WERI-Rb-1 (cell line): ENCODE data around the gene UBALD2.

Source experiments
- DNase-seq: peaks from one replicate; pipeline ENCODE4 v3.0.0-alpha.2; 2020
- H3K27ac ChIP-seq: fragments of 250-450 bp; sonication (Bioruptor Pico); 2 replicates; pipeline ENCODE4 v1.5.1; 2020; ENCODE audit warnings: mild to moderate bottlenecking, moderate library complexity
- H3K27me3 ChIP-seq: fragments of 250-450 bp; sonication (Bioruptor Pico); 2 replicates; pipeline ENCODE4 v1.5.1; 2021; ENCODE audit warnings: mild to moderate bottlenecking, low read depth, moderate library complexity; ENCODE audit not compliant: insufficient read depth, severe bottlenecking
- H3K36me3 ChIP-seq: fragments of 250-450 bp; sonication (Bioruptor Pico); 2 replicates; pipeline ENCODE4 v1.5.1; 2020; ENCODE audit warnings: mild to moderate bottlenecking, moderate library complexity
- H3K4me3 ChIP-seq: 2 replicates; pipeline ENCODE4 v1.5.1; 2011; ENCODE audit warnings: low read depth, mild to moderate bottlenecking, control low read depth, low read length
- H3K9me3 ChIP-seq: fragments of 250-450 bp; sonication (Bioruptor Pico); 2 replicates; pipeline ENCODE4 v1.5.1; 2021; ENCODE audit warnings: mild to moderate bottlenecking, moderate library complexity; ENCODE audit not compliant: severe bottlenecking
- CTCF ChIP-seq: IDR thresholded peaks from 2 replicates; pipeline ENCODE4 v1.5.1; 2011; ENCODE audit warnings: low read depth, mild to moderate bottlenecking, control low read depth, inconsistent platforms, low read length

The UBALD2 gene

DNA sequence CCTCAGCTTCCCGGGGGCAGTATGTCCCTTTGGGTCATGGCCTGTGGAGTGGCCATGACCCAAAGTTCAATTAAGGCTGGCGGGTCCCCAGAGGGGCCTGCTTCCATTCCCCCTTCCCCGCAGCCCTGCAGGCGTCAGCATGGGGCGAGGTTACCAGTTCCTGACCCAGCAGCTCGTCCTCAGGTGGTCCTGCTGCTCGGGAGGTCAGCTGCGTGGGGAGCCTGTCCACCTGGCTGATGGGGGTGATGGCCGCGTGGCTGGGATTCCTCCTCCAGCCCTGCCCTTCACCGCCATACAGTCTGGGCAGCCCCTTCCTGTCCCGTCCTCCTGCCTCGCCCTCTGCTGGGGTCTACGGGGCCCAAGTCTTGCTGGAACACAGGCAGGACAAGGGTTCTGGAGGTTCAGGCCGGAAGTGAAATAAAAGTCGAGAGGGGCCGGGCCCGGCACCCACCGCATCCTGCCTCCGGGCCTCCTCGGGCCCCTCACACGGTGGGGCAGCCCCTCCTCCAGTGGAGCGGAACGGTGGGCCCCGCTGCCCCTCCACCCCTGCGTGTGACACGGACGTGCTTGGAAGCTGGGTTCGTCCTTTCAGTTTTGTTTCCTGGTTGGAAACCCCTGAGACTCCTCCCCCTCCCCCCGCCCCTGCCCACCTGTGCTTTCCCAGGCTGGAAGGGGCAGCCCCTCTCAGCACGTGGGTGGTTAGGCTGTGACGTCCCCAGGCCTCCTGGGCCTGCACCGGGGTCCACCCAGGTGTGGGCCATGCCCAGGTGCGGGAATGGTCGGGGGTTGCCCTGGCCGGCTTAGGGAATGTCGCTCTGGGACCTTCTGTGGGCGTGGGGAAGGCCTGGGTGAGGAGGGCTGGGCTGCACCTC is 6.8 kb downstream of the UBALD2 start:
- no peak for DNase-seq
- Histone ChIP-seq H3K4me3 (no peak overlapping the region), H3K27ac (peak overlapping the region; percentile 47), H3K36me3 (peaks cover 43% of the 10 kb centered on the region), H3K9me3 (no peaks in the 10 kb centered on the region), H3K27me3 (no peaks in the 10 kb centered on the region)
- no peak for TF ChIP-seq CTCF

DNA sequence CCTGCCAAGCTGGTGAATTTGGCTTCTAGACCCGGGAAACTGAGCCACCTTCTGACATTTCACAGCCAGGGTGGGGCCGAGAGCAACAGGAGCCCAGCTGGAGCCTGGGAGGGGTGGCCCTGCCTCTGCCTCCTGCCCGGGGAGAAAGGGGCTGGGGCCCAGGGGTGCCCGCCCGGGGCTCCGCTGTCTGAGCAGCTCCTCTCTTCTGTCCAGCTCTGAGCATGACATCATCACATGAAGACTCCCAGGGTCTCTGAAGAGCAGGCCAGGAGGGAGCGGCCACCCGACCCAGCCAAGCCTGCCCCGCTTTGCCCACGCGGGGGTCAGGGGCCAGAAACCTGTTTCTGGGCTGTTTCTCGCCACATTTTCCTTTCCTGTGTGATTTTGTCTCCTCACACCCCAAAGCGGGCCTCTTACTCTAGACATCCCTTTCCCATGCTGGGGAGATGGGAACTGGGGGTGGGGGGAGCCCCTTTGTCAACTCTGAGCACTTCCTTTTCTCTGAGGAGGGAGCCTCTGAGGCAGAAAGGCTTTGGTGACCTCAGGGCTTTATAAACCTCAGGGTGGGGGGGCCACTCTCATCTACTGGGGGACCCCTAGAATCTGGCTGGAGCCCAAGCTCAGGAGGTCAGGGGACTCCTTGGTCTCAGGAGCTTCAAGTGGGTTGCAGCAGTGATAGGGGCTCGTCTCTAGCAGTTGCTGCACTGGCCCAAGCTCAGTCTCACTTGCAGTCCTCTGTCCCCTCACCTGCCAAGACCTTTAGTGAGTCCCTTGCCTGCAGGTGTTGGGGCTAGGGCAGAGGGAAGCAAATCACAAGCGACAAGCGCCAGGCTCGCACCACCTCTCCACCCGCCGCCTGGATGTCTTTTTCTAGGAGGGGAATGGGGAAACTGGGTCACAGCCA is 7.6 kb downstream of the UBALD2 start:
- DNase-seq = no peak
- no peaks in the 10 kb centered on the region for H3K27me3 ChIP-seq
- no peaks in the 10 kb centered on the region for H3K9me3 ChIP-seq
- H3K36me3 ChIP-seq = peaks cover 40% of the 10 kb centered on the region
- peak overlapping the region; percentile 47 for H3K27ac ChIP-seq
- TF ChIP-seq CTCF = no peak
- no peak overlapping the region for H3K4me3 ChIP-seq

DNA sequence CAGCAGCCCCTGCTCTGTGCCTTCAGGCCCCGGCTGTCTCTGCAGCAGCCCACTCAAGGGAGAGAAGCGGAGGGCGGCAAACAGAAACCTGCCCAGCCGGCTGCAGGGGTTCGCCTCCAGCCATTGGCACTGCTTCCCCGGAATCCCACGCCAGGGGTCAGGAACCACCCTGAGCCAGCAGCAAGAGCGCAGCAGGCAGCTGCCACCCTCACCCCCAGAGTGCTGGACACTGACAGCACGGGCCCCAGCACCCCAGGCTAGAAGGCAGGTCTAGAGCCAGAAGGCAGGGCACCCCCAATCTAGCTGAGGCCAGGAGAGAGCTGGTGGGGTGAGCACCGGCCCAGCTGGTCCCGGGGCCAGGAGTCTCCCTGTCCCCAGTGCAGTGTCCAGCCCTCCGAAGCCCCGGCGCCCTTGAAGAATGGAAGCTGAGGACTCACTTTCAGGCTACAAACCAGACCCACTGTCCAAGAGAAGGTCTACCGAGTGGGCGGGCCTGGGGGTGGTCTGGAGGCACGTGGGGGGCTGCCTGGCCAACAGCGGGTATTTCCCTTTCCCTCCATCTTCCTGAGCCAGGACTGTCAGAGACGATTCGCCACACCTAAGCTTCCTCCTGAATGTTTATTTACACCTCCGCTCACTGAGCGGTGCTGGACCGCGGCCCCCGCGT is 8.4 kb downstream of the UBALD2 start:
- Histone ChIP-seq H3K27me3 (no peaks in the 10 kb centered on the region), H3K36me3 (peaks cover 42% of the 10 kb centered on the region), H3K4me3 (no peak overlapping the region), H3K27ac (peak overlapping the region; percentile 14; the same call in 1 of the 2 replicates), H3K9me3 (no peaks in the 10 kb centered on the region)
- no peak for DNase-seq
- TF ChIP-seq CTCF = no peak

DNA sequence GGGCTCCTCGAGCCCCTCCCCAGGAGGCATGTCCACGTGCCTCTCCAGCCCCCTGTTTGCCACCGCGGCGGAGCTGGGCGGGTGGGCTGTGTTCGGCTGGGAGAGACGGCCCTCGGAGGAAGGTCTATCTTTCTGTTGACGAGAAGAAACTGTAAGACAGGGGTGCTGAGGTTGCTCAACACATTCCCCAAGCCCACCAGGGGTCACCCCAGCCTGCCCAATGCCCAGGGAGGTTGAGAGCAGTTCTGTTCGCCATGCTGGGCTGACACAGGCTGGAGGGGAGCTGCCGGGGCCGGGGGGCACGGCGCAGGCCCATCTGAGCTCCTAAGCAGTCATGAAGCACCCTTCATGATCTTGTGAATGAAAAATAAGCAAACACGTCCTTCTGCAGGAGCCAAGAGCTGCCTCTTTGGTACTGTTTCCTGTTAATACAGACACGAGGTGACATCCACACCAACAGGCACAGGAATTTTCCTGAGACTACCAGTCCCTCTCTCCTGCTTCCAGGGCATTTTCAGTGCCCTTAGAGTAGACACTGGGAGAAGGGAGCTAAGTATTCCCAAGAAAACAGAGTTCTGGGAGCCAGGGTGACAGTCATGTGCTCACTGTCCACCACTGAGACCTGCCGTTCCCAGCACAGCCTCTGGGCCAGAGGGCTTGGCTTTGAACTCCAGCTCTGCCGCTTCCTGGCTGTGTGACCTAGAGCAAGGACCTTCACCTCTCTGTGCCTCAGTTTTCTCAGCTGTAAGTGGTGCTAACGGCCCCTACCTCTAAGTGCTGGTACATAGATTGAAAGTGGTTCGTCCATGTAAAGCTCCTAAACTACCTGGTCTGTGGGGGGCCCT is 9.2 kb downstream of the UBALD2 start:
- TF ChIP-seq CTCF = no peak
- Histone ChIP-seq H3K9me3 (no peaks in the 10 kb centered on the region), H3K27ac (no peak overlapping the region), H3K36me3 (peaks cover 37% of the 10 kb centered on the region), H3K4me3 (no peak overlapping the region), H3K27me3 (no peaks in the 10 kb centered on the region)
- DNase-seq = no peak
